ENCODE measurements around the gene UFC1.
A peak's percentile ranks its signal among the peaks of the same experiment; 100 is the strongest.

Gene UFC1

GRCh38 chr1:161198897-161199431 lies 45.2 kb downstream of the UFC1 start, which contains the start of gene ADAMTS4:
Gene ADAMTS4 (minus strand): TSS chr1:161199054. CDS start chr1:161198627, 427 bp downstream.
- DNase-seq (ENCODE audit: low read depth): no peak
- TF ChIP-seq CTCF (conservative IDR thresholded peaks at IDR 0.05; ENCODE audit: low read depth, low read length): no peak

DNA sequence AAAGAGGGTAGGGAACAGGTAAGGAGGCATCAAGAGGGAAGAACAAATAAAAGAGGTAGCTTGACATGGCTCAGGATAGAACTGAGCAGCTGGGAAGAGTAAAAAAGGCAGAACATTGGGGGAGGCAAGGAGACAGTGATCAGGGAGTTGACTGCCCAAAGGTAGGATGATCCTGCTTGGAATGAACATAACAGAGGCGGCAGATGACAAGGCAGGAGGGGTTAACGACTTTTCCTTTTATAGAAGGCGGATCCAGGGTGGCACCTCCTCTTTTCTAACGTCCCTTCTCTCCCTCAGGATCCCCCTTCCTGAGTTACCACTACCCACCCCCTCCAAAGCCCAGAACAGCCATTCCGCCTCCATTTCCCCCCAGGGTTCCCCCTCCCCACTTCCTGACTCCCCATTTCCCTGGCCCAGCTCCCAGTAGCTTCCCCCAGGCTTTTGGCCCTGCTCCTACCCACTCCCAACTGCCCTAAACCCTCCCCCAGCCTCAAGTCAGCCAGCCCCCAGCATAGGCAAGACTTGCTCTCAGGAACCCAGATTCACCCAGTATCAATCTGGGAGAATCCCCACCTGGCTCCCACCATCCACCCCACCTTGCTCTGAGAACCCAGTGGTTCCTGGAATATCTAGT lies 45.8 kb downstream of the UFC1 start:
- no peak overlapping the region for H3K4me3 ChIP-seq (ENCODE audit: low read length)
- no peak for TF ChIP-seq CTCF (conservative IDR thresholded peaks at IDR 0.05; ENCODE audit: low read depth, low read length)
- no peak for DNase-seq (ENCODE audit: low read depth)

More at GRCh38 chr1:161198897-161199431, 45.2 kb downstream of the UFC1 start, which contains the start of gene ADAMTS4:
- H3K4me3 ChIP-seq (ENCODE audit: low read length): no peak within 1 kb of the TSS

- no peak for TF ChIP-seq CTCF (conservative IDR thresholded peaks at IDR 0.05; ENCODE audit: low read depth, low read length)
- H3K4me3 ChIP-seq (ENCODE audit: low read length): no peak overlapping the region
- no peak for DNase-seq (ENCODE audit: low read depth)
Observed at GRCh38 chr1:161200421-161200991, 46.7 kb downstream of the UFC1 start.

- H3K4me3 ChIP-seq (ENCODE audit: low read length): no peak overlapping the region
- TF ChIP-seq CTCF (conservative IDR thresholded peaks at IDR 0.05; ENCODE audit: low read depth, low read length): no peak
Observed at GRCh38 chr1:161200992-161201835, 47.4 kb downstream of the UFC1 start.

DNA sequence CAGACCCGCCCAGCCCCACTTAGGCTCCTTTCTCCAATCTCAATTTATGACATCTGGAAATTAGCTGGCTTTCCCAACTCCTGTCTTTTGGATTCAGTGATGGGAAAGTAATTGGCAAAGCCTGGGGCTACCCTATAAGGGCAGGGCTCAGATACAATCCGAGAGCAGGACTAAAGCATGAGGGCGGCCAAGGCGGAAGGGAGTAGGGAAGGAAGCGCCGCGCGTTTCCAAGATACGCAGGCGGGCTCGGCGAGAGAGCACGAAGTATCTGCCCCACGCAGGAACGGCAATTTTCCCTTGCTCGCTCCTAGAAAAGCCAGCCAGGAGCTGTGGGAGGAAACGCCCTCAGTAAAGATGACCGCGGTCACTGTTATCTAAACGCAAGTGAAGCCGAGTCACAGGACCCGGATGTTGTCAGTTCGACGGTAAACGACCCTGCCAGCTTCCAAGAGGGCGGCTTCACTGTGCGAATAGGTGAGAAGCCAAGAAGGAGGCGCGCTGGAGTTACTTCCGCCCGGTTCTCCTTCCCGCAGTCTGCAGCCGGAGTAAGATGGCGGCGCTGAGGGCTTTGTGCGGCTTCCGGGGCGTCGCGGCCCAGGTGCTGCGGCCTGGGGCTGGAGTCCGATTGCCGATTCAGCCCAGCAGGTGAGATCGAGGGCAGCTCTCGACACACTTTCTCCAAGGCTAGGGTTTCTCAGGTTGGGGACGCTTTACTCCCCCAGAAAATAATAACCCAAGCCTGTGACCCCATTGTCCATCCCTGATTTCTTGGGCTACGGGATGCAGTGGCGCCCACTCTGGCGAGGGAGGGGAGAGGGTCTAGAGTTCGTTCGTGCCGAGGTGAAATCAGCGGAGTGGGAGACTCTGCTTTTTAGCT lies 48.3 kb downstream of the UFC1 start, which contains the start of gene NDUFS2:
Gene NDUFS2 (plus strand): TSS at position 532 of the 877 bp plus-strand sequence. CDS start 19 bp downstream, at position 551.
- H3K4me3 ChIP-seq (ENCODE audit: low read length): peak within 1 kb of the TSS; percentile 95
- peak; percentile 55 for TF ChIP-seq CTCF (conservative IDR thresholded peaks at IDR 0.05; ENCODE audit: low read depth, low read length)
- DNase-seq (ENCODE audit: low read depth): peak; percentile 96

More at GRCh38 chr1:161200992-161201835, 47.4 kb downstream of the UFC1 start:
- DNase-seq (ENCODE audit: low read depth): no peak

Measured in retinal pigment epithelial cell (primary cell).